ENCODE results near the gene PIWIL1.

DNA sequence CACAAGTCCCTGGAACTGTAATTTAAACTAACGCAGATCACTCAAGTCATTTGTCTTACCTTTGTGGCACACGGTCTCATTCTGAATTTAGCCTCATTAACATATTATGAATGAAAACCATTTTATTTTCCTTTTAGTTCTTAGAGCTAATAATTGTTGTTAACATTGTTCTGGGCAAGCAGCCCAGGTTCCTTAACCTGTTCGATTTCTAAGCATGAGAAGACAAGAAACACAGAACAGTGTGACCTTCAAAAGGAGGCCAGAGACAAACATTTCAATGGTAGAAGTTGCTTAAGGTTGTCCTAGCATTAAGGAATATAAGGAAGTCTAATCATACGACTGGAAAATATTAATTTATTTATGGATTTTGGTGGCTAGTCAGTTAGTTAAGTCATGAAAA lies 35.2 kb downstream of the PIWIL1 start:
- TF ChIP-seq, protein P1, sequence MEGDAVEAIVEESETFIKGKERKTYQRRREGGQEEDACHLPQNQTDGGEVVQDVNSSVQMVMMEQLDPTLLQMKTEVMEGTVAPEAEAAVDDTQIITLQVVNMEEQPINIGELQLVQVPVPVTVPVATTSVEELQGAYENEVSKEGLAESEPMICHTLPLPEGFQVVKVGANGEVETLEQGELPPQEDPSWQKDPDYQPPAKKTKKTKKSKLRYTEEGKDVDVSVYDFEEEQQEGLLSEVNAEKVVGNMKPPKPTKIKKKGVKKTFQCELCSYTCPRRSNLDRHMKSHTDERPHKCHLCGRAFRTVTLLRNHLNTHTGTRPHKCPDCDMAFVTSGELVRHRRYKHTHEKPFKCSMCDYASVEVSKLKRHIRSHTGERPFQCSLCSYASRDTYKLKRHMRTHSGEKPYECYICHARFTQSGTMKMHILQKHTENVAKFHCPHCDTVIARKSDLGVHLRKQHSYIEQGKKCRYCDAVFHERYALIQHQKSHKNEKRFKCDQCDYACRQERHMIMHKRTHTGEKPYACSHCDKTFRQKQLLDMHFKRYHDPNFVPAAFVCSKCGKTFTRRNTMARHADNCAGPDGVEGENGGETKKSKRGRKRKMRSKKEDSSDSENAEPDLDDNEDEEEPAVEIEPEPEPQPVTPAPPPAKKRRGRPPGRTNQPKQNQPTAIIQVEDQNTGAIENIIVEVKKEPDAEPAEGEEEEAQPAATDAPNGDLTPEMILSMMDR (conservative IDR thresholded peaks at IDR 0.05; ENCODE audit: low read depth, low read length): no peak
- TF ChIP-seq MAZ (IDR thresholded peaks at IDR 0.05; ENCODE audit: borderline replicate concordance, low read depth, low read length) (no peak), POLR2A (IDR thresholded peaks at IDR 0.05; ENCODE audit: low read depth, low read length) (no peak), RFX5 (IDR thresholded peaks at IDR 0.05; ENCODE audit: low read depth, low read length) (no peak), SMC3 (IDR thresholded peaks at IDR 0.05; ENCODE audit: low read depth, low read length) (no peak), CEBPB (IDR thresholded peaks at IDR 0.05; ENCODE audit: low read depth, low read length) (no peak), BHLHE40 (IDR thresholded peaks at IDR 0.05; ENCODE audit: low read depth, low read length) (no peak)
- TF ChIP-seq, protein P2, sequence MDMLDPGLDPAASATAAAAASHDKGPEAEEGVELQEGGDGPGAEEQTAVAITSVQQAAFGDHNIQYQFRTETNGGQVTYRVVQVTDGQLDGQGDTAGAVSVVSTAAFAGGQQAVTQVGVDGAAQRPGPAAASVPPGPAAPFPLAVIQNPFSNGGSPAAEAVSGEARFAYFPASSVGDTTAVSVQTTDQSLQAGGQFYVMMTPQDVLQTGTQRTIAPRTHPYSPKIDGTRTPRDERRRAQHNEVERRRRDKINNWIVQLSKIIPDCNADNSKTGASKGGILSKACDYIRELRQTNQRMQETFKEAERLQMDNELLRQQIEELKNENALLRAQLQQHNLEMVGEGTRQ (IDR thresholded peaks at IDR 0.05; ENCODE audit: low read depth, low read length): no peak

All from IMR-90 (cell line).